ENCODE measurements around the gene CARNS1.
"Not testable (repeated sequence)": the region's sequence is repeated elsewhere in the genome, so short reads cannot be mapped to it uniquely, and the experiment has no call there.

The CARNS1 gene

DNA sequence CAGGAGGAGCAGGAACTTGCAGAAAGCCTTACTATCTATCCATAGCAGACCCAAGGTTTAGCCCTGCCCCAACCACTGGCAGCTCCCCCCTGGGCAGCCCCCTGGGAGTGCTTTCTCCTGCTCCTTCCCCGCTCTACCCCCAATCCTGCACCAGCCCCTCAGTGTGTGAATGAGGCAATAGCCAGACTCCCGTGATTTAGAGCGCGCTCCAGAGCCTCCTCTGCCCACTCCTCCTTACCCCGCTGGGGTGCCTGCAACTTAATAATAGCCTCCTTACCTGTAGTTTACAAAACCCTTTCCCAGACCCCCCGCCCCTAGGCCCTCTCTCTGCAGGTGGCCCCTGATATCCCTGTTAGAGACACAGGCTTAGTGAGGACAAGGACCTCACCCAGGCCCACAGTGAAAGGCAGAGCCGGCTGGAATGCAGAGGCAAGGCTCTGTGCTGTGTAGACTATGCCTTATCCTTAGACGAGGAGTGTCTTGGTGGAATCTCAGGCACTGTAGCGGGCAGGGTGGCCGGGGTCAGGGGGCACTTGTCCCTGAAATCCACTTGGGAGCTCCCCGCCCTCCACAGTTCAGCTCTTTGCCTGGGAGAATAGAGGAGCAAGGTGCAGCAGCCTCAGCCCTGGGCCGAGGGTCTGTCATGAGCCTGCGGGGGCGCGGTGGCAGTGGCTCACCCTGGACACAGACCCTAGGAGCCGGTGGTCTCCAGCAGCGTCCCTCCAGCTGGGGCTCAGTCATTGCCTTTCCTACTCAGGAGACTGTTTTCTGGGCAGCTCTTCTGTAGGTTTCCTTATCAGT is 4.3 kb upstream of the CARNS1 start:
- no peak for DNase-seq

- DNase-seq: peak; percentile 18
Measured at GRCh38 chr11:67411785-67412152, 3.7 kb upstream of the CARNS1 start.

GRCh38 chr11:67412495-67413179 is 2.8 kb upstream of the CARNS1 start:
- DNase-seq: no peak

- peak; percentile 94 for DNase-seq
Measured at GRCh38 chr11:67413266-67413849, 2.1 kb upstream of the CARNS1 start.

- peak; percentile 83 for DNase-seq
Measured at GRCh38 chr11:67416416-67417335, 1.2 kb downstream of the CARNS1 start.

DNA sequence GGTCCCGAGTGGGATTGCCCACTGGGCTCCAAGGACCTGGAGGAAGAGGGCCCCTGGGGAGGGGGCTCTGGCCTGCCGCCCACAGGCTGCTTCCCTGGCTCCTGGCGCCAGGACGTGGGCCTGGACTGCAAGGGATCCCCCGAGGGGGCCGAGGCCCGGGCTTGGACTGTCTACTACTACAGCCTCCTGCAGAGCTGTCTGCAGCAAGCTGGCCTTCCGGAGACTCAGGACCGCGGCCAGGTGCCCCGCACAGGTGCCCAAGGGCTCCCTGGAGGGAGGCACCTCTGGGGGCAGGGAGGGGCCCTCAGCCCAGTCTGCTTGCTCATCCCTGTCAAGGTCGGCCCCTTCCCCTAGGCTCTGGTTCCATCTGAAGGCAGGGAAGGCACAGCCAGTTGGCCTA is 1.9 kb downstream of the CARNS1 start:
- no peak for DNase-seq

DNA sequence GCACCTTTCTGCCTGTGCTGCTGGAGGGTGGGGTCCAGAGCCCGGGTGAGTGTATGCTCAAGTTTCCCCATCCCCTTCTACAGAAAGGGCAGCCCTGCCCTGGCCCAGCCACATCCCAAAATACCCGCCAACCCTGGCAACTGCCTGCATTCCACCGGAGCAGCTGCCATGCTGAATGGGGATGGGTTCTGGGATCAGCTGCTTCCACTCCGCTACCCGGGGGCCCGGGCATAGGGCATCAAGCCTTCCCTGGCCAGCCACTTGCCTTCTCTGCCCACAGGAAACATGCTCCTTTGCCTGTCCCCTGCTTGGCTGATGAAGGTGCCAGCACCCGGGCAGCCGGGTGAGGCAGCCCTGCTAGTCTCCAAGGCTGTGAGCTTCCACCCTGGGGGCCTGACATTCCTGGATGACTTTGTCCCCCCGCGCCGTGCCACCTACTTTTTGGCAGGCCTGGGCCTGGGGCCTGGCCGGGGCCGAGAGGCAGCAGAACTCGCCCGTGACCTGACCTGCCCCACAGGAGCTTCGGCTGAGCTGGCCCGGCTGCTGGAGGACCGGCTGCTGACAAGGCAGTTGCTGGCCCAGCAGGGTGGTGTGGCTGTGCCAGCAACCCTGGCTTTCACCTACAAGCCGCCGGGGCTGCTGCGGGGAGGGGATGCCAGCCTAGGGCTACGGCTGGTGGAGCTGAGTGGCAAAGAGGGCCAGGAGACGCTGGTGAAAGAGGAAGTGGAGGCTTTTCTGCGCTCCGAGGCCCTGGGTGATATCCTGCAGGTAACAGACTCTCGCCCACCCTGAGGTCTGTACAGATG is 3.2 kb downstream of the CARNS1 start:
- DNase-seq: peak; percentile 14

DNA sequence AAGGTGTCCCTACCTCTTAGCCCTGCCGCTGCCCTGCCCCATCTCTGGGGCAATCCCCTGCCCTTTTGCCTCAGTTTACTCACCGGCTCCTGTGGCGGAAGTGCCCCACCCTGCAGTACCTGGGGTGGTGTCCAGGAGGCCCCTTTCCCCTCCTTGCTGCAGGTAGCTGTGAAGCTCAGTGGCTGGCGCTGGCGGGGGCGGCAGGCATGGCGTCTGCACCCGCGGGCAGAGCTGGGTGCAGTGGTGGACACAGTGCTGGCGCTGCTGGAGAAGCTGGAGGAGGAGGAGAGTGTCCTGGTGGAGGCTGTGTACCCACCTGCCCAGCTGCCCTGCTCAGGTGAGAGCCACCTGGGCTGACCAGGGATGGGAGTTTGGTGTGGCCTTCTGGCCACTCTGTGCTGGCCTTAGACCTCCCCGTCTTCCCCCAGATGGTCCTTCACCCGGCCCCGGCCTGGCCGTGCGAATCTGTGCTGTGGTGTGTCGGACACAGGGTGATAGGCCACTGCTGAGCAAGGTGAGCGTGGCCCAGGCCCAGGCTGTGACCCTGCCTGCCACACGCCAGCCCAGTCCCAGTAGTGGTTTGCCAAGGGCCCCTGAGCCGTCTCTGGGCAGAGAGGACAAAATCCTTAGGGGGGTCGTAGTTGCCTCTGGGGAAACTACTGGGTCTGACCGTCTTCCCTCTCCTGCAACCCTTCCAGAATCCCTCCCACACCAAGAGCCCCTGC is 4.0 kb downstream of the CARNS1 start:
- DNase-seq: no peak

- no peak for DNase-seq
Measured at GRCh38 chr11:67420147-67420645, 4.7 kb downstream of the CARNS1 start.

GRCh38 chr11:67420646-67421429 is 5.4 kb downstream of the CARNS1 start:
- peak; percentile 88 for DNase-seq

DNA sequence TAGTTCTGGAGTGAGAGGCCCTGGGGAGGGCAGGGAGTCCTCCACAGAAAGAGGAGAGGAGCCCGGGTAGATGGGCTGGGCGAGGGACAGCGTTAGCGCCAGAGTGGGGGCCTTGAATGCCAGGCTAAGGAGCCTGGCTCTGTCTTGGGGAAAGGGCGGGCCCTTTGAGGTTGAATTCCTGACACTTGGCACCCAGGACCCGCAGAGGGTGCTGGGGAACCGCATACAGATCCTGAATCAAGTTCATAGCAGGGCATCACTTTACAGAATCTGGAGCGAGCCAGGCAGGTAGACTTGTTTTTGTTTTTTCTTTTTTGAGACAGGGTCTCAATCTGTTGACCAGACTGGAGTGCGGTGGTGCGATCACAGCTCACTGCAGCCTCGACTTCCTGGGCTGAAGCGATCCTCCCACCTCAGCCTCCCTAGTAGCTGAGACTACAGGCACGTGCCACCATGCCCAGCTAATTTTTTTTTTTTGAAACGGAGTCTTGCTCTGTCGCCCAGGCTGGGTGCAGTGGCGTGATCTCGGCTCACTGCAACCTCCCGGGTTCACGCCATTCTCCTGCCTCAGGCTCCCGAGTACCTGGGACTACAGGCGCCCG is 6.1 kb downstream of the CARNS1 start:
- no peak for DNase-seq

DNA sequence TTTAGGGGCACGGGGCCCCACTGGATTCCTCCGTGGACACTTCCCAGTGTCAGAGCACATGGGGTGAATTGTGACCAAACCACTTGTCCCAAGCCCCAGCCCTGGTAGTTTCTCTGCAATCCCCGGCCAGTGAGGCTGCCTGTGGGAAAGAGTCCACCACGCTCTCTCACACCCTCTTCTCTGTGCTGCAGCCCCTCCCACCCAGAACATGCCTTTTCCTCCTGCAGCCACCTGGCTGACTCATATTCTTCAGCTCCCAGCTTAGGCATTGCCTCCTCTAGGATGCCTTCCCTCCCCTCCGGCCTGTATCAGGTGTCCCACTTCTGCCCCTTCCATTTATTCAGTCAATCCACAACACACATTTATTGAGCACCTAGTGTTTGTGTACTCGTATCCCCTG is 7.4 kb downstream of the CARNS1 start:
- no peak for DNase-seq

- no peak for DNase-seq
Measured at GRCh38 chr11:67423466-67423865, 8.0 kb downstream of the CARNS1 start.

- no peak for DNase-seq
Measured at GRCh38 chr11:67423891-67424613, 8.6 kb downstream of the CARNS1 start.

GRCh38 chr11:67427364-67427859 is 11.9 kb downstream of the CARNS1 start:
- DNase-seq: not testable (repeated sequence)

DNA sequence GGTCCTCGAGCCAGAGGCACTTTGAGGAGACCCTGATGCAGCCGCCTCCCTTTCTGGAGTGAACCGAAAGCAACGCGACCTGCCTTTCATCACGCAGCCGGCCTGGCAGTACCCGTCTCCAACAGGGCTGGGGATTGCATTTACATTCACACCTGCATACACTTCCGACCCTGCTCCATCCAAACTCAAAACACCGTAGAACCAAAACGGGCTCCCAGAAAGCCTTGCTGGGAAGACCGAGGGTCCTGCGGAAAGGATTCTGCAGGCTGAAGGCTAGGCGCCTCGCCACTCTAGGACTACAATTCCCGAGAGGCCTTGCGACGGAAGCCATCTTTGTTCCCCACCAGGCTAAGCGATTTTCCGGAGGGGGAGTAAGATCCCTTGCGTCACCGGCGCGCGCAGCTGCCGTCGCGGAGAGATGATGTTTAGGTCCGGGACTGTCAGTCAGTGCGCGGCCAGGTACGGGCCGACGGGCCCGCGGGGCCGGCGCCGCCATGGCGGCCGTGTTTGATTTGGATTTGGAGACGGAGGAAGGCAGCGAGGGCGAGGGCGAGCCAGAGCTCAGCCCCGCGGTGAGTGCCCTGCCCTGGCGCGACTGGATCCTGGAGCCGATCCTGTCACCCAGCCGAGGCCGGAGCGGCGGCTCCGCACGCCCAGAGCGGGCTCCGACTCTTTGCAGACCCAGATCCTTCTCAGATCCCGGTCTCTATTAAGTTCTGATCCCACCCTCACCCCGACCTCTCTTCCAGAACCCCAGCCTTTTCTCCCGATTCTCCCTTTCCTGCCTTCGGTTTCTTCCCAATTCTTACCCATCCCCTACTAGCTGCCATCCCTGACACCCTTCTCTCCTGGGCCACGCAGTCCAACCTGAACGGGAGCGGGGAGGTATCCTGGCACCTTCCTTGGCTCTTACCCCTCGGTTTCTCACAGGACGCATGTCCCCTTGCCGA is 12.8 kb downstream of the CARNS1 start, which contains the start of gene RPS6KB2:
TSS of gene RPS6KB2 (plus strand) at position 443 of the 950 bp plus-strand sequence. CDS start at position 495, 52 bp downstream.
- DNase-seq: peak; percentile 97

GRCh38 chr11:67429038-67429668 is 13.7 kb downstream of the CARNS1 start:
- DNase-seq: peak; percentile 21
